Skeletal muscle satellite cell (primary cell): Measurements from ENCODE around the gene CALD1.
A peak's percentile ranks its signal among the peaks of the same experiment; 100 is the strongest.

Experiments
- H3K27me3 ChIP-seq: 2 replicates; pipeline ENCODE4 v1.7.0; 2013; ENCODE audit warnings: low read length; ENCODE audit not compliant: control insufficient read depth, insufficient read depth
- H3K36me3 ChIP-seq: 2 replicates; pipeline ENCODE4 v1.7.0; 2013; ENCODE audit warnings: mild to moderate bottlenecking, control low read depth, low read length; ENCODE audit not compliant: insufficient read depth
- H3K4me1 ChIP-seq: 2 replicates; pipeline ENCODE4 v1.7.0; 2013; ENCODE audit warnings: low read length; ENCODE audit not compliant: control insufficient read depth, insufficient read depth
- H3K4me2 ChIP-seq: 2 replicates; pipeline ENCODE4 v1.7.0; 2013; ENCODE audit warnings: mild to moderate bottlenecking, low read length
- H3K4me3 ChIP-seq: 2 replicates; pipeline ENCODE4 v1.7.0; 2013; ENCODE audit warnings: low read length
- H3K9ac ChIP-seq: 2 replicates; pipeline ENCODE4 v1.7.0; 2013; ENCODE audit warnings: mild to moderate bottlenecking, low read depth, low read length, moderate library complexity
- H3K9me3 ChIP-seq: replicated peaks from 2 replicates; pipeline ENCODE4 v1.7.0; 2013; ENCODE audit warnings: mild to moderate bottlenecking, control low read depth, low read length

The CALD1 gene

GRCh38 chr7:134851141-134851540, 71.7 kb downstream of the CALD1 start:
- Histone ChIP-seq H3K4me2 (no peak overlapping the region), H3K4me3 (no peak overlapping the region), H3K36me3 (peaks cover 20% of the 10 kb centered on the region), H3K27me3 (no peaks in the 10 kb centered on the region), H3K9ac (no peak overlapping the region), H3K9me3 (no peaks in the 10 kb centered on the region), H3K4me1 (peaks cover 17% of the 10 kb centered on the region)

GRCh38 chr7:134852625-134853024, 73.2 kb downstream of the CALD1 start:
- Histone ChIP-seq H3K4me3 (no peak overlapping the region), H3K9ac (no peak overlapping the region), H3K4me2 (no peak overlapping the region)

GRCh38 chr7:134854816-134855215, 75.4 kb downstream of the CALD1 start:
- Histone ChIP-seq H3K36me3 (peaks cover 5% of the 10 kb centered on the region), H3K4me1 (peaks cover 19% of the 10 kb centered on the region), H3K9me3 (no peaks in the 10 kb centered on the region), H3K27me3 (no peaks in the 10 kb centered on the region), H3K4me2 (no peak overlapping the region), H3K9ac (no peak overlapping the region), H3K4me3 (no peak overlapping the region)

More at GRCh38 chr7:134852625-134853024, 73.2 kb downstream of the CALD1 start:
- Histone ChIP-seq H3K36me3 (peaks cover 7% of the 10 kb centered on the region), H3K9me3 (no peaks in the 10 kb centered on the region), H3K4me1 (peaks cover 19% of the 10 kb centered on the region), H3K27me3 (no peaks in the 10 kb centered on the region)

- Histone ChIP-seq H3K4me2 (no peak overlapping the region), H3K4me1 (peaks cover 19% of the 10 kb centered on the region), H3K27me3 (no peaks in the 10 kb centered on the region), H3K36me3 (peaks cover 5% of the 10 kb centered on the region), H3K9ac (no peak overlapping the region), H3K9me3 (no peaks in the 10 kb centered on the region), H3K4me3 (no peak overlapping the region)
Observed at GRCh38 chr7:134855442-134855841, 76.0 kb downstream of the CALD1 start.

GRCh38 chr7:134856091-134856490, 76.7 kb downstream of the CALD1 start:
- Histone ChIP-seq H3K4me1 (peaks cover 19% of the 10 kb centered on the region), H3K4me2 (no peak overlapping the region), H3K9ac (no peak overlapping the region), H3K36me3 (peaks cover 5% of the 10 kb centered on the region), H3K4me3 (no peak overlapping the region), H3K9me3 (no peaks in the 10 kb centered on the region), H3K27me3 (no peaks in the 10 kb centered on the region)

GRCh38 chr7:134856691-134857090, 77.3 kb downstream of the CALD1 start:
- Histone ChIP-seq H3K4me3 (no peak overlapping the region), H3K9ac (no peak overlapping the region)

GRCh38 chr7:134857958-134858357, 78.5 kb downstream of the CALD1 start:
- H3K36me3 ChIP-seq: no peaks in the 10 kb centered on the region
- no peak overlapping the region for H3K4me2 ChIP-seq
- peaks cover 19% of the 10 kb centered on the region for H3K4me1 ChIP-seq
- H3K9me3 ChIP-seq: no peaks in the 10 kb centered on the region
- no peaks in the 10 kb centered on the region for H3K27me3 ChIP-seq
- no peak overlapping the region for H3K4me3 ChIP-seq
- H3K9ac ChIP-seq: no peak overlapping the region

More at GRCh38 chr7:134856691-134857090, 77.3 kb downstream of the CALD1 start:
- H3K36me3 ChIP-seq: peaks cover 2% of the 10 kb centered on the region
- no peak overlapping the region for H3K4me2 ChIP-seq
- no peaks in the 10 kb centered on the region for H3K9me3 ChIP-seq
- peaks cover 19% of the 10 kb centered on the region for H3K4me1 ChIP-seq
- no peaks in the 10 kb centered on the region for H3K27me3 ChIP-seq

- no peaks in the 10 kb centered on the region for H3K27me3 ChIP-seq
Observed at GRCh38 chr7:134859783-134860182, 80.3 kb downstream of the CALD1 start.

GRCh38 chr7:134865001-134865845, 85.8 kb downstream of the CALD1 start:
- Histone ChIP-seq H3K36me3 (peaks cover 28% of the 10 kb centered on the region), H3K9ac (peak overlapping the region; percentile 74), H3K4me3 (peak overlapping the region; percentile 53)

More at GRCh38 chr7:134859783-134860182, 80.3 kb downstream of the CALD1 start:
- Histone ChIP-seq H3K9me3 (no peaks in the 10 kb centered on the region), H3K36me3 (no peaks in the 10 kb centered on the region), H3K4me1 (peaks cover 20% of the 10 kb centered on the region), H3K9ac (no peak overlapping the region), H3K4me2 (no peak overlapping the region), H3K4me3 (no peak overlapping the region)

GRCh38 chr7:134866617-134867016, 87.2 kb downstream of the CALD1 start:
- H3K4me3 ChIP-seq: no peak overlapping the region
- H3K4me2 ChIP-seq: peak overlapping the region; percentile 77
- no peaks in the 10 kb centered on the region for H3K9me3 ChIP-seq
- no peaks in the 10 kb centered on the region for H3K27me3 ChIP-seq
- peaks cover 28% of the 10 kb centered on the region for H3K4me1 ChIP-seq
- H3K9ac ChIP-seq: peak overlapping the region; percentile 74
- peaks cover 29% of the 10 kb centered on the region for H3K36me3 ChIP-seq

More at GRCh38 chr7:134865001-134865845, 85.8 kb downstream of the CALD1 start:
- H3K9me3 ChIP-seq: no peaks in the 10 kb centered on the region
- H3K4me2 ChIP-seq: peak overlapping the region; percentile 77
- H3K27me3 ChIP-seq: no peaks in the 10 kb centered on the region
- peaks cover 28% of the 10 kb centered on the region for H3K4me1 ChIP-seq

GRCh38 chr7:134870156-134870555, 90.7 kb downstream of the CALD1 start:
- Histone ChIP-seq H3K27me3 (no peaks in the 10 kb centered on the region), H3K9me3 (no peaks in the 10 kb centered on the region), H3K4me1 (peaks cover 41% of the 10 kb centered on the region), H3K36me3 (peaks cover 29% of the 10 kb centered on the region), H3K4me2 (no peak overlapping the region), H3K9ac (no peak overlapping the region), H3K4me3 (no peak overlapping the region)

- Histone ChIP-seq H3K9me3 (no peaks in the 10 kb centered on the region), H3K36me3 (peaks cover 29% of the 10 kb centered on the region), H3K27me3 (no peaks in the 10 kb centered on the region), H3K9ac (no peak overlapping the region), H3K4me2 (no peak overlapping the region), H3K4me3 (no peak overlapping the region), H3K4me1 (peaks cover 41% of the 10 kb centered on the region)
Observed at GRCh38 chr7:134870781-134871180, 91.3 kb downstream of the CALD1 start.
